Neuronal stem cell (in vitro differentiated cells): Measurements from ENCODE around the gene FERMT3.

ENCODE experiments used
- DNase-seq: peaks from one replicate; pipeline ENCODE4 v3.0.0-alpha.2; 2013; ENCODE audit warnings: low spot score
- H2AFZ ChIP-seq: one replicate; pipeline ENCODE4 v1.6.1; 2013; ENCODE audit warnings: mild to moderate bottlenecking, low read length, inconsistent platforms
- H2AK5ac ChIP-seq: 2 replicates; pipeline ENCODE4 v1.6.1; 2013; ENCODE audit warnings: low read depth, mild to moderate bottlenecking, inconsistent platforms, low read length, moderate library complexity, mixed read lengths
- H2BK120ac ChIP-seq: 2 replicates; pipeline ENCODE4 v1.6.1; 2013; ENCODE audit warnings: low read depth, mild to moderate bottlenecking, inconsistent platforms, low read length, moderate library complexity, mixed read lengths
- H2BK12ac ChIP-seq: one replicate; pipeline ENCODE4 v1.6.1; 2013; ENCODE audit warnings: low read length, inconsistent platforms
- H2BK15ac ChIP-seq: 2 replicates; pipeline ENCODE4 v1.6.1; 2013; ENCODE audit warnings: mild to moderate bottlenecking, low read length, inconsistent platforms, mixed read lengths
- H2BK5ac ChIP-seq: one replicate; pipeline ENCODE4 v1.6.1; 2013; ENCODE audit warnings: inconsistent platforms, mild to moderate bottlenecking, low read length, moderate library complexity
- H3K14ac ChIP-seq: one replicate; pipeline ENCODE4 v1.6.1; 2013; ENCODE audit warnings: low read length, inconsistent platforms
- H3K18ac ChIP-seq: 2 replicates; pipeline ENCODE4 v1.6.1; 2013; ENCODE audit warnings: low read length, inconsistent platforms
- H3K23ac ChIP-seq: 2 replicates; pipeline ENCODE4 v1.6.1; 2013; ENCODE audit warnings: low read depth, mild to moderate bottlenecking, mixed read lengths, low read length, inconsistent platforms; ENCODE audit not compliant: poor library complexity
- H3K27ac ChIP-seq: replicated peaks from 3 replicates; pipeline ENCODE4 v1.5.1; 2013; ENCODE audit warnings: low read length, inconsistent platforms
- H3K27me3 ChIP-seq, 3 experiments: 2 replicates each; pipeline ENCODE4 v1.6.1; 2013; ENCODE audit warnings: low read length in 3 of 3, mild to moderate bottlenecking in 2 of 3, inconsistent platforms in 1 of 3, low read depth in 1 of 3, mixed read lengths in 1 of 3, moderate library complexity in 1 of 3; ENCODE audit not compliant: control insufficient read depth in 3 of 3, insufficient read depth in 3 of 3
- H3K36me3 ChIP-seq, 2 donors: replicated peaks in 1 of 2; 2 replicates each; pipeline ENCODE4 v1.6.1; 2013; ENCODE audit warnings: low read length in 2 of 2; ENCODE audit not compliant: control insufficient read depth in 2 of 2, insufficient read depth in 2 of 2
- H3K4ac ChIP-seq: 2 replicates; pipeline ENCODE4 v1.6.1; 2013; ENCODE audit warnings: inconsistent platforms, mild to moderate bottlenecking, low read length, moderate library complexity
- H3K4me1 ChIP-seq, 2 donors: 1 replicate in 1 of 2; 2 replicates in 1 of 2; pipeline ENCODE4 v1.6.1; 2013; ENCODE audit warnings: low read length in 2 of 2, low read depth in 1 of 2; ENCODE audit not compliant: control insufficient read depth in 2 of 2, insufficient read depth in 1 of 2
- H3K4me2 ChIP-seq: one replicate; pipeline ENCODE4 v1.6.1; 2013; ENCODE audit warnings: mild to moderate bottlenecking, low read length, inconsistent platforms; ENCODE audit not compliant: insufficient read depth, poor library complexity, severe bottlenecking
- H3K4me3 ChIP-seq, 2 donors: 2 replicates each; pipeline ENCODE4 v1.5.1; 2013; ENCODE audit warnings: low read length in 2 of 2, mild to moderate bottlenecking in 2 of 2, inconsistent platforms in 1 of 2, moderate library complexity in 1 of 2
- H3K79me1 ChIP-seq: one replicate; pipeline ENCODE4 v1.6.1; 2013; ENCODE audit warnings: low read depth, mild to moderate bottlenecking, inconsistent platforms, low read length, moderate library complexity
- H3K9ac ChIP-seq: one replicate; pipeline ENCODE4 v1.6.1; 2013; ENCODE audit warnings: mild to moderate bottlenecking, low read depth, low read length, inconsistent platforms; ENCODE audit not compliant: poor library complexity
- H3K9me3 ChIP-seq, 2 donors: replicated peaks in 1 of 2; 2 replicates each; pipeline versions ENCODE3 to v1.6.1; 2013; ENCODE audit warnings: low read length in 2 of 2, mild to moderate bottlenecking in 2 of 2, inconsistent platforms in 1 of 2, low read depth in 1 of 2, mixed read lengths in 1 of 2, moderate library complexity in 1 of 2; ENCODE audit not compliant: control insufficient read depth in 2 of 2, insufficient read depth in 1 of 2
- H4K8ac ChIP-seq: one replicate; pipeline ENCODE4 v1.6.1; 2013; ENCODE audit warnings: low read depth, mild to moderate bottlenecking, inconsistent platforms, low read length, moderate library complexity
- H4K91ac ChIP-seq: one replicate; pipeline ENCODE4 v1.6.1; 2013; ENCODE audit warnings: low read length, low read depth, mild to moderate bottlenecking, inconsistent platforms; ENCODE audit not compliant: poor library complexity
- whole genome bisulfite sequencing, 2 donors: extraction: QIAGEN DNeasy Blood & Tissue Kit; methylation state at CpG; one replicate each; pipeline ENCODE4 v1.1.7; 2013; ENCODE audit warnings: missing lambda C conversion rate in 2 of 2, mixed read lengths in 1 of 2; ENCODE audit not compliant: insufficient read length in 2 of 2, insufficient replicate concordance in 1 of 2; ENCODE audit errors: extremely low coverage in 2 of 2; 5-methylcytosine and 5-hydroxymethylcytosine counted together

FERMT3 gene

DNA sequence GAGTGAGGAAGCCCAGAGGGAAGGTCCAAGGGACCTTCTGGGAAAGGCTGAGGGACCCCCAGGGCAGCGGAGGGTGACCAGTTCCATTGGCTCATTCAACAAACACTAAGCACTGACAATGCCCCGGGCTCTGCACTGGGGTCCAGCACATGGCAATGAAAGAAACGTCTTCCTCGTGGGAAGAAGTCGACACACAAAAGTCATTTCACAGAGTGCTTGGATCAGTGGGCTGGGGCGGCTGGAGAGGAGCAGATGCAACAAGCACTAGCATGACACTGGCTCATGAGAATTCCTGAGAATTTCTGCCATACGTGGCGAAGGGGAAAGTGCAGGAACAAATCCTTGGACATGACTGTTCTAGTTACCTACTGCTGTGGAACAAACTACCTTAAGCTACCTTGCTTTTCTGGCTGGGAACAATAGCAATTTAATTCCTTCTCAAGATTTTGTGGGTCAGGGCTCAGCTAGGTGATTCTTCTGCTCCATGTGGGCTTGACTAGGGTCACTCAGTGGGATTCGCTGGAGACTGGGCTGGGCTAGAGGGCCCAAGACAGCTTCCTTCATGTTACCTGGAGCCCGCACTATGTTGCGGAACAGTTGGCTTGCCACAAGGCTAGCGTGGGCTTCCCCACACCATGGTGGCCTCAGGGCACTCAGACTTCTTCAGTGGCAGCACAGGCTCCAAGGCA, 27.4 kb upstream of the FERMT3 start:
- WGBS, 2 donors = no CpG with 5 or more reads among the region's 12 CpGs
- no peak overlapping the region for H3K4me2 ChIP-seq
- H3K79me1 ChIP-seq = no peaks in the 10 kb centered on the region
- no peaks in the 10 kb centered on the region for H3K36me3 ChIP-seq
- no peak overlapping the region for H3K23ac ChIP-seq
- no peak overlapping the region for H2AFZ ChIP-seq
- no peak overlapping the region for H3K4me3 ChIP-seq
- no peak overlapping the region for H3K14ac ChIP-seq
- no peak overlapping the region for H4K8ac ChIP-seq
- H2AK5ac ChIP-seq = no peak overlapping the region
- no peak overlapping the region for H2BK15ac ChIP-seq
- peaks cover 0 to 2% of the 10 kb centered on the region in 2 donors for H3K9me3 ChIP-seq
- H3K4me1 ChIP-seq = peaks cover 7 to 12% of the 10 kb centered on the region in 2 donors
- no peaks in the 10 kb centered on the region for H3K27me3 ChIP-seq
- no peak for DNase-seq
- H3K27ac ChIP-seq = no peak overlapping the region
- no peak overlapping the region for H2BK12ac ChIP-seq
- H4K91ac ChIP-seq = no peak overlapping the region
- H3K4ac ChIP-seq = no peak overlapping the region
- no peak overlapping the region for H2BK5ac ChIP-seq
- no peak overlapping the region for H2BK120ac ChIP-seq
- no peak overlapping the region for H3K18ac ChIP-seq
- H3K9ac ChIP-seq = no peak overlapping the region

DNA sequence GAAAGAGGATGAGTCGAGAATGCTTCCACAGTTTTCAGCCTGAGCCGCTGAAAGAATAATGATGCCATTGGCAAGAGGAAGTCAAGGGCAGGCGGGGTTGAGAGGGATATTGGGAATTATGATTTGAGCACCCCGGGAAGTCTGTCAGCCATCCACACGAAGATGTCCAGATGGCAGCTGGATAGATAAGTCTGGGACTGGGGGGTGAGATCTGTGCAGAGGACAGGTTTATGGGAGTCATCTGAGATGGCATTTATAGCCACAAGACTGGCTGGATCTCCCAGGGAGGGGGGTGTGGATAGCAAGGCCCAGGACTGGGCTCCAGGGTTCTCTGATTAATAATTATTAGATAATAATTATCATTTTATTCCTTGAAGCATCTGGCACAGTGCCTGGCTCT, 25.6 kb upstream of the FERMT3 start:
- peaks cover 10 to 16% of the 10 kb centered on the region in 2 donors for H3K4me1 ChIP-seq
- H3K79me1 ChIP-seq = no peaks in the 10 kb centered on the region
- H3K27ac ChIP-seq = no peak overlapping the region
- H2BK15ac ChIP-seq = no peak overlapping the region
- H3K9me3 ChIP-seq = no peaks in the 10 kb centered on the region
- H3K9ac ChIP-seq = no peak overlapping the region
- no peak overlapping the region for H3K4me2 ChIP-seq
- no peak overlapping the region for H3K4ac ChIP-seq
- DNase-seq = no peak
- no peak overlapping the region for H2AK5ac ChIP-seq
- H2AFZ ChIP-seq = peak overlapping the region; percentile 81
- no peak overlapping the region for H4K8ac ChIP-seq
- H3K4me3 ChIP-seq = no peak overlapping the region
- H4K91ac ChIP-seq = no peak overlapping the region
- no peak overlapping the region for H3K14ac ChIP-seq
- no peaks in the 10 kb centered on the region for H3K36me3 ChIP-seq
- no peak overlapping the region for H3K18ac ChIP-seq
- H2BK12ac ChIP-seq = no peak overlapping the region
- H3K23ac ChIP-seq = no peak overlapping the region
- no CpG with 5 or more reads among the region's 5 CpGs for WGBS, 2 donors
- H2BK120ac ChIP-seq = no peak overlapping the region
- no peak overlapping the region for H2BK5ac ChIP-seq
- H3K27me3 ChIP-seq = no peaks in the 10 kb centered on the region

DNA sequence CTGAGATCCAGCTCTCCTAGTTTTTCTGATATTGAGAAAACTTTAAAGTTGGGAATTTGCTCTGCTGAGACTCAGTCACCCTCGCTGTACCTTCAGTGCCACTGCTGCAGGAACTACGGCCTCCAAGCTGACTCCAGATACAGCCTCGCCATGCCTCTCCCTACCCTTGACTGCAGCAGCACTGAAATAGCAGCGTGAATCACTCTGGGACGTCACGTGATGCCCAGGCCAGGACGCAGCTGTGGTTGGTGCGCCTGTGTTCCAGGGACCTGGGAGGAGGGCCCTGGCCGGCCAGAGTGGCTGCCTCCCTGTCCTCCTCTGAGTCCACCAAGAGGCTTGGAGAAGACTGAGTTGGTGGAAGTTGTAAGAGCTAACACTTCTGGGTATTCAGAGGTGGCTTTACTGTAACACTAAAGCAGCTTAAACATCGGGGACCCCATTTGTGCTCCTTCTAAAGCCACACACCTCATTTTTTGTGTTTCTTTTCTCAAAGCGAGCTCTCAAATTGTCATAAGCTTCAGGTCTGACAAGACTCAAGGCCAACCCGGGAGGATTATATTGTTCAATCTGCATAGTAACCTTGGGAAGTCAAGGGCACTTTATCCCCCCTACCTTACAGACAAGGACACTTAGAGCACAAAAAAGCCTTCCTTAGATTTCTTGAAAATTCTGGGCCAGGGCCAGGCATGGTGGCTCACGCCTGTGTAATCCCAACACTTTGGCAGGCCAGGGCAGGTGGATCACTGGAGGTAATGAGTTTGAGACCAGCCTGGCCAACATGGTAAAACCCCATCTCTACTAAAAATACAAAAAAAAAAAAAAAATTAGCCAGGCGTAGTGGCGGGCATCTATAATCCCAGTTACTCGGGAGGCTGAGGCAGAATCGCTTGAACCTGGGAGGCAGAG, 24.8 kb upstream of the FERMT3 start:
- Histone ChIP-seq H3K14ac (no peak overlapping the region), H2BK120ac (no peak overlapping the region), H3K36me3 (no peaks in the 10 kb centered on the region), H2BK15ac (no peak overlapping the region), H3K4me2 (no peak overlapping the region), H3K23ac (no peak overlapping the region), H3K79me1 (peaks cover 3% of the 10 kb centered on the region), H3K4ac (no peak overlapping the region), H3K18ac (no peak overlapping the region), H3K27ac (no peak overlapping the region), H2BK12ac (no peak overlapping the region), H3K9me3 (no peaks in the 10 kb centered on the region), H3K4me3 (peak overlapping the region; percentile 18 to 44), H2AFZ (peak overlapping the region; percentile 81), H4K8ac (no peak overlapping the region), H2BK5ac (no peak overlapping the region), H4K91ac (no peak overlapping the region), H3K27me3 (no peaks in the 10 kb centered on the region), H3K4me1 (peaks cover 10 to 16% of the 10 kb centered on the region in 2 donors), H2AK5ac (no peak overlapping the region), H3K9ac (no peak overlapping the region)
- no peak for DNase-seq
- no CpG with 5 or more reads among the region's 17 CpGs for WGBS, 2 donors

DNA sequence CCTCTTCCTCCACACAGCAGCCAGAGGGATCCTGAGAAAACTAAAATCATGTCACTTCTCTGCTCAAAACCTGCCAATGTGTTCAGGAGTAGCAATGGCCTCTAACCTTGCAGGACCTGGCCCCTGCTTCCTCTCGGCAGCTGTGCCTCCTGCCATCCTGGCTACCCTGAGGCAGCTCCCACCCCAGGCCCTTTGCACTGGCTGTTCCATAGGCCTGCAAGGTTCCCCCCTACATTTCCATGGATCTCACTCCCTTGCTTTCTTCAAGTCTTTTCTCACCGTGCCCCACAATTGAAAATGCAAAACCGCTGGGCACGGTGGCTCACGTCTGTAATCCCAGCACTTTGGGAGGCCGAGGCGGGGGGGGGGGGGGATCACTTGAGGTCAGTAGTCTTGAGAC, 22.6 kb upstream of the FERMT3 start:
- Histone ChIP-seq H3K9ac (no peak overlapping the region), H3K27ac (no peak overlapping the region), H3K4me2 (no peak overlapping the region)

More for the DNA sequence above, 22.6 kb upstream of the FERMT3 start:
- Histone ChIP-seq H2AK5ac (no peak overlapping the region), H4K91ac (no peak overlapping the region), H3K9me3 (peaks cover 0 to 2% of the 10 kb centered on the region in 2 donors), H2BK120ac (no peak overlapping the region), H3K14ac (no peak overlapping the region), H3K4me1 (peaks cover 10 to 16% of the 10 kb centered on the region in 2 donors), H3K79me1 (peaks cover 3% of the 10 kb centered on the region), H3K27me3 (no peaks in the 10 kb centered on the region), H2BK5ac (no peak overlapping the region), H4K8ac (no peak overlapping the region), H2AFZ (no peak overlapping the region), H3K23ac (no peak overlapping the region), H3K4ac (no peak overlapping the region), H3K36me3 (peaks cover 0 to 5% of the 10 kb centered on the region in 2 donors), H3K4me3 (peak overlapping the region in 1 of 2 donors; percentile 92), H2BK12ac (no peak overlapping the region), H2BK15ac (no peak overlapping the region), H3K18ac (no peak overlapping the region)
- no peak for DNase-seq
- no CpG with 5 or more reads among the region's 7 CpGs for WGBS, 2 donors
